Fibroblast of lung (primary cell): ENCODE results near the gene FAM193A. TPM values are rescaled to one million over a fixed set of nuclear protein-coding genes. Genes with fewer than 3 reads are reported as not detected.

Source experiments
- DNase-seq, 2 donors: peaks; one replicate each; pipeline versions ENCODE4 v3.0.0 to v3.0.0-alpha.2; 2010; ENCODE audit warnings: low read depth in 2 of 2
- H2AFZ ChIP-seq: 2 replicates; pipeline ENCODE4 v1.5.1; 2012; ENCODE audit warnings: low read length, control low read depth, inconsistent platforms
- H3K27ac ChIP-seq: 2 replicates; pipeline ENCODE4 v1.5.1; 2011; ENCODE audit warnings: low read length, control low read depth; ENCODE audit not compliant: insufficient read depth
- H3K27me3 ChIP-seq: 2 replicates; pipeline ENCODE4 v1.5.1; 2011; ENCODE audit warnings: mild to moderate bottlenecking, low read length; ENCODE audit not compliant: control insufficient read depth, insufficient read depth
- H3K36me3 ChIP-seq: 2 replicates; pipeline ENCODE4 v1.5.1; 2011; ENCODE audit warnings: low read length; ENCODE audit not compliant: control insufficient read depth, insufficient read depth
- H3K4me1 ChIP-seq: 2 replicates; pipeline ENCODE4 v1.5.1; 2011; ENCODE audit warnings: low read length; ENCODE audit not compliant: control insufficient read depth, insufficient read depth; ENCODE audit errors: extremely low read depth
- H3K4me2 ChIP-seq: 2 replicates; pipeline ENCODE4 v1.5.1; 2011; ENCODE audit warnings: low read length, control low read depth; ENCODE audit not compliant: insufficient read depth; ENCODE audit errors: extremely low read depth
- H3K4me3 ChIP-seq, 4 experiments: fragments of 200-600 bp in 1 of 4; sonication (generic) in 1 of 4; replicated peaks in 1 of 4; 2 replicates each; pipeline ENCODE4 v1.5.1; 2011 to 2016; ENCODE audit warnings: low read length in 4 of 4, low read depth in 3 of 4, mild to moderate bottlenecking in 3 of 4, control low read depth in 2 of 4, inconsistent platforms in 1 of 4, mixed read lengths in 1 of 4; ENCODE audit not compliant: insufficient read depth in 1 of 4; ENCODE audit errors: control extremely low read depth in 1 of 4
- H3K79me2 ChIP-seq: 2 replicates; pipeline ENCODE4 v1.5.1; 2012; ENCODE audit warnings: mild to moderate bottlenecking, low read length, inconsistent platforms; ENCODE audit not compliant: control insufficient read depth, insufficient read depth
- H3K9ac ChIP-seq: 2 replicates; pipeline ENCODE4 v1.5.1; 2011; ENCODE audit warnings: mild to moderate bottlenecking, low read length, control low read depth; ENCODE audit not compliant: insufficient read depth
- H3K9me3 ChIP-seq: 2 replicates; pipeline ENCODE4 v1.5.1; 2012; ENCODE audit warnings: low read depth, low read length; ENCODE audit not compliant: control insufficient read depth, insufficient read depth
- H4K20me1 ChIP-seq: 2 replicates; pipeline ENCODE4 v1.5.1; 2011; ENCODE audit warnings: low read length; ENCODE audit not compliant: control insufficient read depth, insufficient read depth; ENCODE audit errors: extremely low read depth
- CTCF ChIP-seq, 2 donors: IDR thresholded peaks in 1 of 2; conservative IDR thresholded peaks in 1 of 2; 1 replicate in 1 of 2; 2 replicates in 1 of 2; pipeline ENCODE4 v1.5.1; 2011 to 2012; ENCODE audit warnings: low read length in 2 of 2, control low read depth in 1 of 2, inconsistent platforms in 1 of 2, low read depth in 1 of 2, mild to moderate bottlenecking in 1 of 2
- EZH2 ChIP-seq: IDR thresholded peaks from 2 replicates; pipeline ENCODE4 v1.5.1; 2012; ENCODE audit warnings: low read length, control low read depth, mild to moderate bottlenecking; ENCODE audit errors: missing control alignments
- polyA plus RNA-seq, 2 donors: library from polyadenylated mRNA; depleted of rRNA in 1 of 2; stranded (reverse) in 1 of 2; unstranded in 1 of 2; fragments of >200 nt; gene quantifications; 2 replicates each; pipeline ENCODE4 v1.2.1, GENCODE V29; 2011 to 2012; ENCODE audit warnings: missing spikeins in 1 of 2
- total RNA-seq: library from RNA; depleted of rRNA; stranded (reverse); fragments of >200 nt; gene quantifications from 2 replicates; pipeline ENCODE4 v1.2.1, GENCODE V29; 2014

Gene FAM193A
- total and polyA plus RNA-seq, 2 donors (not counting 1 experiment from before 2014, with no cell fraction given): 5.6 to 10.9 TPM

- Histone ChIP-seq H3K9me3 (no peaks in the 10 kb centered on the region), H3K36me3 (peaks cover 12% of the 10 kb centered on the region), H2AFZ (no peak overlapping the region), H3K27ac (no peak overlapping the region), H4K20me1 (no peaks in the 10 kb centered on the region), H3K4me2 (no peak overlapping the region), H3K79me2 (no peaks in the 10 kb centered on the region), H3K27me3 (no peaks in the 10 kb centered on the region), H3K9ac (no peak overlapping the region), H3K4me1 (no peaks in the 10 kb centered on the region), H3K4me3 (no peak overlapping the region)
- TF ChIP-seq CTCF (conservative IDR thresholded peaks at IDR 0.05 in 1 of 2, IDR thresholded peaks at IDR 0.05 in 1 of 2; ENCODE audit: low read depth in 1 of 2, low read length in 2 of 2): no peak
- no peak for TF ChIP-seq EZH2
- no peak for DNase-seq
Observed at GRCh38 chr4:2688281-2688680, 151.8 kb downstream of the FAM193A start.

GRCh38 chr4:2688697-2689096, 152.2 kb downstream of the FAM193A start:
- no peak for DNase-seq
- H2AFZ ChIP-seq: no peak overlapping the region
- H3K27ac ChIP-seq: no peak overlapping the region
- no peaks in the 10 kb centered on the region for H3K79me2 ChIP-seq
- no peaks in the 10 kb centered on the region for H3K9me3 ChIP-seq
- no peak overlapping the region for H3K9ac ChIP-seq
- H3K4me3 ChIP-seq: no peak overlapping the region
- TF ChIP-seq EZH2 (no peak), CTCF (conservative IDR thresholded peaks at IDR 0.05 in 1 of 2, IDR thresholded peaks at IDR 0.05 in 1 of 2; ENCODE audit: low read depth in 1 of 2, low read length in 2 of 2) (no peak)
- no peak overlapping the region for H3K4me2 ChIP-seq
- H3K27me3 ChIP-seq: no peaks in the 10 kb centered on the region
- H3K4me1 ChIP-seq: no peaks in the 10 kb centered on the region
- no peaks in the 10 kb centered on the region for H4K20me1 ChIP-seq
- H3K36me3 ChIP-seq: peaks cover 16% of the 10 kb centered on the region

- no peak overlapping the region for H3K4me2 ChIP-seq
- H3K36me3 ChIP-seq: peaks cover 19% of the 10 kb centered on the region
- no peaks in the 10 kb centered on the region for H3K79me2 ChIP-seq
Observed at GRCh38 chr4:2689114-2689513, 152.7 kb downstream of the FAM193A start.

More at GRCh38 chr4:2689114-2689513, 152.7 kb downstream of the FAM193A start:
- no peak overlapping the region for H3K9ac ChIP-seq
- H3K4me3 ChIP-seq: no peak overlapping the region
- H3K4me1 ChIP-seq: no peaks in the 10 kb centered on the region
- H3K27me3 ChIP-seq: no peaks in the 10 kb centered on the region
- H4K20me1 ChIP-seq: no peaks in the 10 kb centered on the region
- H3K9me3 ChIP-seq: no peaks in the 10 kb centered on the region
- TF ChIP-seq CTCF (conservative IDR thresholded peaks at IDR 0.05 in 1 of 2, IDR thresholded peaks at IDR 0.05 in 1 of 2; ENCODE audit: low read depth in 1 of 2, low read length in 2 of 2) (no peak), EZH2 (no peak)
- H2AFZ ChIP-seq: no peak overlapping the region
- DNase-seq: no peak
- no peak overlapping the region for H3K27ac ChIP-seq
